ENCODE measurements around the gene KIAA1958. TPM values are rescaled to one million over a fixed set of nuclear protein-coding genes. Genes with fewer than 3 reads are reported as not detected.

Gene KIAA1958
- total RNA-seq, 1 donor from 2014 or later, result 14.2 TPM

DNA sequence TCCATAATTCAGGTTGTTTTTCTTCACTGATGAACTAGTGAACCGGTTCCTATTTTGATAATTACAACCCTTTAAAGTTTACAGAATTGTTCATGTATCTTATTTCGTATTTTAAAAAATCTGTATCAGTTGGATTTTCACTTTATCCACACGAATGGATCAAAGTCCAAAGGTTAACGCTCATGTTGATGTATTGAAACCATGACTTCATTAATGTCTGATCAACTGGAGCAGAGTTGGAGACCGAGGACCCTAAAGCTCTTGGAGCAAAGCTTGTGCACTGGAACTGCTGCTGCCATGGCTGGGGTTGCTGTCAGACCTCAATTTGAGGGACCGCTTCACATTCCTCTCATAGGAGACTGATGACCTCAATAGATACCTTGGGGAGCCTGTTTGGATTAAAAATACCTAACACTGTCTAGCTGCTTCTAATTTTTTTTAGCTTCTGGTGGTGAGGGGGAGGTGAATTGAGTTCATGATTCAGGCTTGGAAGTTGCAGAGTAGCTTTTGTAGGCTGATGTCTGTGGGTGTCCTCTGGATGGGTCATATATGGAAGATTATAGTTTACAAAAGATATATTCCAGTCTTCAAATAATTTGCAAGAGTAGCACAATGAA, 45.1 kb downstream of the KIAA1958 start:
- Histone ChIP-seq H3K36me3 (no peaks in the 10 kb centered on the region), H3K4me3 (no peak overlapping the region), H3K9me3 (no peaks in the 10 kb centered on the region), H3K27me3 (no peaks in the 10 kb centered on the region), H3K27ac (no peak overlapping the region), H3K4me1 (no peaks in the 10 kb centered on the region)
- intact Hi-C loops (cut with DNase I), result no loop called here
- TF ChIP-seq, protein P1, sequence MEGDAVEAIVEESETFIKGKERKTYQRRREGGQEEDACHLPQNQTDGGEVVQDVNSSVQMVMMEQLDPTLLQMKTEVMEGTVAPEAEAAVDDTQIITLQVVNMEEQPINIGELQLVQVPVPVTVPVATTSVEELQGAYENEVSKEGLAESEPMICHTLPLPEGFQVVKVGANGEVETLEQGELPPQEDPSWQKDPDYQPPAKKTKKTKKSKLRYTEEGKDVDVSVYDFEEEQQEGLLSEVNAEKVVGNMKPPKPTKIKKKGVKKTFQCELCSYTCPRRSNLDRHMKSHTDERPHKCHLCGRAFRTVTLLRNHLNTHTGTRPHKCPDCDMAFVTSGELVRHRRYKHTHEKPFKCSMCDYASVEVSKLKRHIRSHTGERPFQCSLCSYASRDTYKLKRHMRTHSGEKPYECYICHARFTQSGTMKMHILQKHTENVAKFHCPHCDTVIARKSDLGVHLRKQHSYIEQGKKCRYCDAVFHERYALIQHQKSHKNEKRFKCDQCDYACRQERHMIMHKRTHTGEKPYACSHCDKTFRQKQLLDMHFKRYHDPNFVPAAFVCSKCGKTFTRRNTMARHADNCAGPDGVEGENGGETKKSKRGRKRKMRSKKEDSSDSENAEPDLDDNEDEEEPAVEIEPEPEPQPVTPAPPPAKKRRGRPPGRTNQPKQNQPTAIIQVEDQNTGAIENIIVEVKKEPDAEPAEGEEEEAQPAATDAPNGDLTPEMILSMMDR (IDR thresholded peaks at IDR 0.05), result no peak
- DNase-seq, result no peak
- no peak for ATAC-seq

DNA sequence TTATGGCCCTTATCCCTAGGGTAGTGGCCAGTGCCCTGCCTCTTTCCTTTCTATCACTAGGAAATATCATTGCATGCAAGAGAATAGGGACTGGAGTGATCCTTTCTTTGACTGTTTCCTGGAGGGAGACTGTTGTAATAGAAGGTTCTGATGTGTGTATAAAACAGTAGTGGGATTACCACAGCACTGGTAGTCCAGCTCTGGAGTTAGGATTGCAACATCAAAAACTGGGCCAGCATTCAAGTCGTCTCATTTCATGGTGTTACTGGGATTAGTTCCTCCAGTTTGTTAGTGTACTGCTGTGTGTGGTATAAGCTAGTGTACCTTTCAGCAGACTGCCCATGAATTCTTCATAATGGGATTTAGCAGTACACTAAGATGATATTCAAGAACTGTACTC, 45.8 kb downstream of the KIAA1958 start:
- no peak overlapping the region for H3K27ac ChIP-seq
- H3K27me3 ChIP-seq, result no peaks in the 10 kb centered on the region
- no peaks in the 10 kb centered on the region for H3K9me3 ChIP-seq
- no peak overlapping the region for H3K4me3 ChIP-seq
- no peak for DNase-seq
- TF ChIP-seq, protein P1 (IDR thresholded peaks at IDR 0.05), result no peak
- no peaks in the 10 kb centered on the region for H3K36me3 ChIP-seq
- intact Hi-C loops (cut with DNase I), result no loop called here
- peak; percentile 90 for ATAC-seq
- H3K4me1 ChIP-seq, result no peaks in the 10 kb centered on the region

DNA sequence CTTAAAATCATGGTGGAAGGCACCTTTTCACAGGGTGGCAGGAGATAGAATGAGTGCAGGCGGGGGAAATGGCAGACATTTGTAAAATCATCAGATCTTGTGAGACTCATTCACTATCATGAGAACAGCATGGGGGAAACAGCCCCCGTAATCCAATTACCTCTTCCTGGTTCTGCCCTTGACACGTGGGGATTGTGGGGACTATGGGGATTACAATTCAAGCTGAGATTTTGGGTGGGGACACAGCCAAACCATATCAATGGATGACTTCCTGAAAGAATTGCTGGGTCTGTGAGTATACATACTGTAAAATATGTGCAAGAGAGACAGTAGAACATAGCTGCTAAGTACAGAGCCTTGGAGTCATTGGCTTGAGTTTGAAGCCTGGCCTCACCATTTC, 47.0 kb downstream of the KIAA1958 start:
- Histone ChIP-seq H3K4me1 (no peaks in the 10 kb centered on the region), H3K9me3 (no peaks in the 10 kb centered on the region), H3K4me3 (no peak overlapping the region), H3K36me3 (no peaks in the 10 kb centered on the region), H3K27me3 (no peaks in the 10 kb centered on the region), H3K27ac (no peak overlapping the region)
- ATAC-seq (no peak), DNase-seq (no peak)
- TF ChIP-seq, protein P1 (IDR thresholded peaks at IDR 0.05), result no peak
- intact Hi-C loops (cut with DNase I), result no loop called here

DNA sequence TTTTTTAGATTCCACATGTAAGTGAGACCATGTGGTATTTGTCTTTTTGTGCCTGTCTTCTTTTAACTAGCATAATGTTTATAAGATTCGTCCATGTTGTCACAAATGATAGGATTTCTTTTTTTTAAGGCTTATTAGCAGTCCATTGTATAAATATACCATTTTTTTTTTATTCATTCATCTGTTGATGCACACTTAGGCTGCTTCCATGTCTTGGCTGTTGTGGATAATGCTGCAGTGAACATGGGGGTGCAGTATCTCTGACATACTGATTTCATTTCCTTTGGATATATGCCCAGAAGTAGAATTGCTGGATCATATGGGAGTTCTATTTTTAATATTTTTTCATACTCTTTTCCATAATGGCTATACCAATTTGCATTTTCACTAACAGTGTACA, 48.7 kb downstream of the KIAA1958 start:
- Histone ChIP-seq H3K27ac (no peak overlapping the region), H3K9me3 (no peaks in the 10 kb centered on the region), H3K4me3 (no peak overlapping the region), H3K36me3 (no peaks in the 10 kb centered on the region), H3K27me3 (no peaks in the 10 kb centered on the region), H3K4me1 (no peaks in the 10 kb centered on the region)
- ATAC-seq, result no peak
- DNase-seq, result no peak
- intact Hi-C loops (cut with DNase I), result no loop called here
- TF ChIP-seq, protein P1 (IDR thresholded peaks at IDR 0.05), result no peak

DNA sequence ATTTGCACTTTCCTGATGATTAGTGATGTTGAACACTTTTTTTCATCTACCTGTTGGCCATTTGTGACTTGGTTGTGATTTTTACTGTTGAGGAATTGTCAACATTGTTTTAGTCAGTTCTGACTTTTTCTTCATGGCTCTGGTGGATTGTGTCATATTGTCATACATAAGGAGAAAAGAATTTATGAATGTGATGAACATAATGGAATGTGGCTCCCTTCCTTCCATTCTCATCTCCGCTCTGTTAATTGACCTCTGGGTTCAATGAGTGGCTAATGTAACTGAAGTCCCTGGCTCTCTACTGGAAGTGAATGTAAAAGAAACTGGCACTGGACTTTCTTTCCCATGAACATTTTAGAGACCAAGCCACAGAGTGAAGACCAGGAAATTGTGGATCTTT, 49.2 kb downstream of the KIAA1958 start:
- DNase-seq (no peak), ATAC-seq (no peak)
- H3K4me1 ChIP-seq, result no peaks in the 10 kb centered on the region
- no peaks in the 10 kb centered on the region for H3K9me3 ChIP-seq
- no peak overlapping the region for H3K4me3 ChIP-seq
- intact Hi-C loops (cut with DNase I), result no loop called here
- no peaks in the 10 kb centered on the region for H3K36me3 ChIP-seq
- TF ChIP-seq, protein P1 (IDR thresholded peaks at IDR 0.05), result no peak
- no peak overlapping the region for H3K27ac ChIP-seq
- H3K27me3 ChIP-seq, result no peaks in the 10 kb centered on the region

DNA sequence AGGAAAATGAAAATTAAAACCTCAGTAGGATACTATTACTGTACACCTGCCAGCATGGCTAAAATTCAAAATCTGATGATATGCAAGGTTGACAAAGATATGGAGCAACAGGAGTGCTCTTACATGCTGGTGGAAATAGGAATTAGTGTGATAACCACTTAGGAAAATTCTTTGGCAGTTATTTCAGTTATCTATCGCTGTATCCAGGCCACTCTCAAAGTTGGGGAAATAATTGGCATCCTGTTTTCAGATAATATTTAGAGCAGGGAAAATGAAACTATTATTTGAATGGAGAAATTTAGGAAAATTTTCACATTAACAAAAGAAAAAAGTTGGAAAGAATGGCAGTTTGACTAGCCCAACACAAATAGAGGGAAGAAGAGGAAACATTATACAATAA, 50.9 kb downstream of the KIAA1958 start:
- no peaks in the 10 kb centered on the region for H3K9me3 ChIP-seq
- no peak overlapping the region for H3K4me3 ChIP-seq
- intact Hi-C loops (cut with DNase I), result no loop called here
- ATAC-seq (no peak), DNase-seq (no peak)
- TF ChIP-seq, protein P1 (IDR thresholded peaks at IDR 0.05), result no peak
- no peaks in the 10 kb centered on the region for H3K4me1 ChIP-seq
- H3K27ac ChIP-seq, result no peak overlapping the region
- H3K27me3 ChIP-seq, result no peaks in the 10 kb centered on the region
- H3K36me3 ChIP-seq, result no peaks in the 10 kb centered on the region
